Right lobe of liver (tissue), 4 donors: Measurements from ENCODE around the gene KLF15.

Experiments used
- CTCF ChIP-seq, 4 donors: fragments of 200-600 bp in 3 of 4; fragments of 450-650 bp in 1 of 4; IDR thresholded peaks; one replicate each; pipeline versions ENCODE4 v1.5.1 to v1.8.0; 2016 to 2022; ENCODE audit warnings: antibody characterized with exemption in 4 of 4, mild to moderate bottlenecking in 2 of 4
- POLR2A ChIP-seq: fragments of 450-650 bp; IDR thresholded peaks from one replicate; pipeline ENCODE4 v1.6.1; 2017; ENCODE audit warnings: antibody characterized with exemption, mild to moderate bottlenecking
- donor health status: DM: no; HTN: no; CAD: no.
- donor health status: DM: no; HTN: no; CAD: no.
- donor health status: DM: no; HTN: yes; CAD: no.

DNA sequence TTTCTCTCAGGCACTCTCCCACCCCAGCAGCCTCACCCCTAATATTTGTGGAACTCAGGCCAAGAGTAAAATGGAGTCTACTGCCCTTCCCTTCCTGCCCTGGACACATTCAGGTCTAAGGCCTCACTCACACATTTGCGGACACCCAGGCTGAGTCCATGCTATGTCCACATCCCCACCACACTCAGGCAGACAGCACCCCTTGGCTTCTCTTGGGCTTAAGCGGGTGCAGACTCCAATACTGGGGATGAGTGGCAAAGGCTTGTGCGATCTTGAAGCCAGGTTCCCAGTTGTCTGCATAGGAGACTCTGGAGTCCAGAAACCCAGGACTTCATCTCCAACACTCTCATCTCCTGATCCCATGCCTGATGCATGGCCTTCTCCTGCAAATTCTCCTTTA, 20.0 kb upstream of the KLF15 start:
- TF ChIP-seq CTCF (IDR thresholded peaks at IDR 0.05), result no peak
- TF ChIP-seq POLR2A, result no peak
